Left colon (tissue), 2 donors: Measurements from ENCODE around the gene GMDS. TPM values are rescaled to one million over a fixed set of nuclear protein-coding genes. Genes with fewer than 3 reads are reported as not detected.

ENCODE experiments used
- ATAC-seq: fragments of 200-7000 bp; cut with Tn5 transposase; one replicate; pipeline ENCODE4 v1.9.1; 2020; ENCODE audit warnings: mild to moderate bottlenecking, moderate library complexity
- DNase-seq, 2 donors: peaks; one replicate each; pipeline ENCODE4 v3.0.0-alpha.2; 2020
- intact Hi-C, 2 donors: fragments of 100-400 bp; cut with DNase I in 1 of 2; cut with micrococcal nuclease in 1 of 2; formaldehyde crosslinking; loops; one replicate each; pipeline versions ENCODE4 v1.11.2 to v1.14.0; 2022; cut with DNase I, micrococcal nuclease
- total RNA-seq, 2 donors: library from RNA; stranded (reverse); fragmentation: NEBNext Ultra II Directional; extraction: Animal tissue kit (Norgen Biotek cat#: 25700); gene quantifications; one replicate each; pipeline ENCODE4 v1.2.1, GENCODE V29; 2021
- donor health status: DM: no; HTN: no; CAD: no.
- donor health status: DM: yes; HTN: yes; CAD: no.

The GMDS gene
- total RNA-seq, 2 donors from 2014 or later: 148 to 229 TPM

- intact Hi-C loops: loop anchor here (5.0 to 10.0 kb wide), 4 partner anchors 495 to 1027 kb away; no protein-coding TSS in a partner anchor
- ATAC-seq (peak; percentile 77), DNase-seq (peak; percentile 81 to 83)
Observed at GRCh38 chr6:1609648-1610496, 635.5 kb downstream of the GMDS start, which contains the start of gene FOXC1. Gene FOXC1, plus strand, starts transcription at chr6:1609915. Its CDS starts 531 bp downstream, at chr6:1610446.

GRCh38 chr6:1609041-1609647 is 636.3 kb downstream of the GMDS start:
- ATAC-seq: no peak
- intact Hi-C loops: loop anchor here (5.0 to 10.0 kb wide), 4 partner anchors 496 to 1028 kb away; no protein-coding TSS in a partner anchor

GRCh38 chr6:1608222-1609040 is 637.0 kb downstream of the GMDS start:
- intact Hi-C loops: loop anchor here (5.0 to 10.0 kb wide), 4 partner anchors 496 to 1029 kb away; no protein-coding TSS in a partner anchor
- no peak for ATAC-seq
- DNase-seq: no peak

More at GRCh38 chr6:1609041-1609647, 636.3 kb downstream of the GMDS start:
- no peak for DNase-seq

- intact Hi-C loops: loop anchor here (5.0 to 10.0 kb wide), 4 partner anchors 497 to 1030 kb away; no protein-coding TSS in a partner anchor
- no peak for ATAC-seq
- DNase-seq: no peak
Observed at GRCh38 chr6:1607516-1608221, 637.7 kb downstream of the GMDS start.

- DNase-seq: no peak
- no peak for ATAC-seq
- intact Hi-C loops: loop anchor here (5.0 to 10.0 kb wide), 4 partner anchors 498 to 1030 kb away; no protein-coding TSS in a partner anchor
Observed at GRCh38 chr6:1606780-1607515, 638.5 kb downstream of the GMDS start.

- intact Hi-C loops: loop anchor here (5.0 to 10.0 kb wide), 4 partner anchors 499 to 1031 kb away; no protein-coding TSS in a partner anchor
- ATAC-seq (no peak), DNase-seq (no peak)
Observed at GRCh38 chr6:1605893-1606779, 639.3 kb downstream of the GMDS start.

GRCh38 chr6:1605004-1605892 is 640.2 kb downstream of the GMDS start:
- intact Hi-C loops: loop anchor here (5.0 to 10.0 kb wide), 4 partner anchors 500 to 1032 kb away; no protein-coding TSS in a partner anchor
- ATAC-seq: peak; percentile 28
- no peak for DNase-seq

GRCh38 chr6:1604158-1605003 is 641.0 kb downstream of the GMDS start:
- ATAC-seq (peak; percentile 87), DNase-seq (peak in 1 of 2 donors; percentile 78)
- intact Hi-C loops: loop anchor here (5.0 to 10.0 kb wide), 5 partner anchors 500 to 1033 kb away; no protein-coding TSS in a partner anchor

- ATAC-seq (peak; percentile 14), DNase-seq (no peak)
- intact Hi-C loops: loop anchor here (5.0 to 10.0 kb wide), 4 partner anchors 501 to 1031 kb away; no protein-coding TSS in a partner anchor
Observed at GRCh38 chr6:1603708-1604107, 641.7 kb downstream of the GMDS start.

GRCh38 chr6:1602049-1602713 is 643.2 kb downstream of the GMDS start:
- intact Hi-C loops: loop anchor here (5.0 to 10.0 kb wide), 4 partner anchors 503 to 1033 kb away; no protein-coding TSS in a partner anchor
- DNase-seq: no peak
- no peak for ATAC-seq

GRCh38 chr6:1601158-1602048 is 644.0 kb downstream of the GMDS start:
- intact Hi-C loops: loop anchor here (5.0 to 10.0 kb wide), 4 partner anchors 503 to 1033 kb away; no protein-coding TSS in a partner anchor
- no peak for DNase-seq
- ATAC-seq: peak; percentile 44

- no peak for ATAC-seq
- no peak for DNase-seq
- intact Hi-C loops: loop anchor here (5.0 to 10.0 kb wide), 4 partner anchors 504 to 1034 kb away; no protein-coding TSS in a partner anchor
Observed at GRCh38 chr6:1600764-1601157, 644.6 kb downstream of the GMDS start.
